Adrenal gland (tissue), 12 donors: Measurements from ENCODE around the gene PDXDC1. TPM values are rescaled to one million over a fixed set of nuclear protein-coding genes. Genes with fewer than 3 reads are reported as not detected.

Experiments
- DNase-seq, 7 donors: peaks; one replicate each; pipeline ENCODE4 v3.0.0-alpha.2; 2019 to 2020
- H3K27ac ChIP-seq, 5 donors: fragments of 200-600 bp; sonication (generic) in 4 of 5; 1 replicate in 3 of 5; 2 replicates in 2 of 5; pipeline versions ENCODE4 v1.5.1 to v1.8.0; 2016 to 2020; ENCODE audit warnings: mild to moderate bottlenecking in 1 of 5
- H3K27me3 ChIP-seq: fragments of 200-600 bp; 2 replicates; pipeline ENCODE4 v1.8.0; 2021
- H3K36me3 ChIP-seq, 2 donors: fragments of 200-600 bp; replicated peaks in 1 of 2; 1 replicate in 1 of 2; 2 replicates in 1 of 2; pipeline versions ENCODE4 v1.5.1 to v1.8.0; 2018 to 2022
- H3K4me1 ChIP-seq, 2 donors: fragments of 200-600 bp; replicated peaks in 1 of 2; 1 replicate in 1 of 2; 2 replicates in 1 of 2; pipeline versions ENCODE4 v1.5.1 to v1.8.0; 2018 to 2021
- H3K4me3 ChIP-seq, 4 donors: fragments of 200-600 bp; sonication (generic) in 3 of 4; one replicate each; pipeline ENCODE4 v1.5.1; 2016 to 2018
- H3K9me3 ChIP-seq, 3 donors: fragments of 200-600 bp; sonication (generic) in 1 of 3; replicated peaks in 1 of 3; 1 replicate in 2 of 3; 2 replicates in 1 of 3; pipeline versions ENCODE4 v1.5.1 to v1.8.0; 2016 to 2021
- POLR2A ChIP-seq, 2 donors: fragments of 450-650 bp; IDR thresholded peaks; one replicate each; pipeline ENCODE4 v1.6.1; 2017; ENCODE audit warnings: antibody characterized with exemption in 2 of 2, mild to moderate bottlenecking in 2 of 2, moderate library complexity in 1 of 2
- WGBS, 4 donors: extraction: QIAGEN DNeasy Blood & Tissue Kit in 2 of 4; methylation state at CpG; one replicate each; pipeline versions ENCODE4 v1.1.5 to v1.1.7; 2013 to 2017; 5-methylcytosine and 5-hydroxymethylcytosine counted together
- intact Hi-C, 2 donors: fragments of 100-400 bp; cut with DNase I; formaldehyde crosslinking; loops; one replicate each; pipeline versions ENCODE4 v1.14.1 to v1.15.0; 2022 to 2023
- polyA plus RNA-seq, 3 donors: library from polyadenylated mRNA; stranded (reverse); fragments of 200-250 nt in 2 of 3; fragments of 350-450 nt in 1 of 3; fragmentation: Illumina TruSeq in 1 of 3; extraction: RNeasy Lipid Tissue Mini Kit (QIAGEN cat#74804) in 1 of 3; gene quantifications; one replicate each; pipeline ENCODE4 v1.2.3, GENCODE V29; 2013 to 2014
- total RNA-seq, 9 donors: library from RNA; depleted of rRNA in 4 of 9; stranded (reverse); fragments of >200 nt in 4 of 9; fragments of 120-200 nt in 1 of 9; fragmentation: NEBNext Ultra II Directional in 1 of 9; extraction: Animal tissue kit (Norgen Biotek cat#: 25700) in 1 of 9; gene quantifications; one replicate each; pipeline versions ENCODE4 v1.1.0 to v1.2.4, GENCODE V29; 2013 to 2023
- TF ChIP-seq, protein P1 (sequence below), 6 experiments: fragments of 450-650 bp in 4 of 6; fragments of 200-600 bp in 2 of 6; sonication (generic) in 1 of 6; IDR thresholded peaks; 1 replicate in 5 of 6; 2 replicates in 1 of 6; pipeline versions ENCODE4 v1.5.1 to v1.8.0; 2016 to 2021; ENCODE audit warnings: antibody characterized with exemption in 6 of 6, mild to moderate bottlenecking in 2 of 6, moderate library complexity in 1 of 6
- donor health status: healthy with polysubstance abuse.
- donor health status: Bipolar disorder and iron deficiency.
- donor health status: DM: yes; HTN: yes; CAD: no.
- donor health status: DM: no; HTN: no; CAD: no.
- donor health status: DM: no; HTN: no; CAD: no.
- donor health status: DM: yes; HTN: yes; CAD: no.

The PDXDC1 gene
- total and polyA plus RNA-seq, 12 donors = 38.9 to 81.5 (median 68.2) TPM

GRCh38 chr16:14958323-14958600, 16.6 kb upstream of the PDXDC1 start:
- no peak for TF ChIP-seq POLR2A (IDR thresholded peaks at IDR 0.05)
- TF ChIP-seq, protein P1, sequence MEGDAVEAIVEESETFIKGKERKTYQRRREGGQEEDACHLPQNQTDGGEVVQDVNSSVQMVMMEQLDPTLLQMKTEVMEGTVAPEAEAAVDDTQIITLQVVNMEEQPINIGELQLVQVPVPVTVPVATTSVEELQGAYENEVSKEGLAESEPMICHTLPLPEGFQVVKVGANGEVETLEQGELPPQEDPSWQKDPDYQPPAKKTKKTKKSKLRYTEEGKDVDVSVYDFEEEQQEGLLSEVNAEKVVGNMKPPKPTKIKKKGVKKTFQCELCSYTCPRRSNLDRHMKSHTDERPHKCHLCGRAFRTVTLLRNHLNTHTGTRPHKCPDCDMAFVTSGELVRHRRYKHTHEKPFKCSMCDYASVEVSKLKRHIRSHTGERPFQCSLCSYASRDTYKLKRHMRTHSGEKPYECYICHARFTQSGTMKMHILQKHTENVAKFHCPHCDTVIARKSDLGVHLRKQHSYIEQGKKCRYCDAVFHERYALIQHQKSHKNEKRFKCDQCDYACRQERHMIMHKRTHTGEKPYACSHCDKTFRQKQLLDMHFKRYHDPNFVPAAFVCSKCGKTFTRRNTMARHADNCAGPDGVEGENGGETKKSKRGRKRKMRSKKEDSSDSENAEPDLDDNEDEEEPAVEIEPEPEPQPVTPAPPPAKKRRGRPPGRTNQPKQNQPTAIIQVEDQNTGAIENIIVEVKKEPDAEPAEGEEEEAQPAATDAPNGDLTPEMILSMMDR (IDR thresholded peaks at IDR 0.05) = no peak
- Histone ChIP-seq H3K4me1 (peaks cover 13 to 23% of the 10 kb centered on the region in 2 donors), H3K4me3 (no peak overlapping the region), H3K27ac (no peak overlapping the region), H3K27me3 (no peaks in the 10 kb centered on the region), H3K9me3 (no peaks in the 10 kb centered on the region), H3K36me3 (no peaks in the 10 kb centered on the region)
- DNase-seq = peak in 1 of 7 donors; percentile 49
- intact Hi-C loops = no loop called here
- 88 to 93% (median 90%) methylated on average over 4 of the region's 4 CpGs for WGBS, 4 donors

DNA sequence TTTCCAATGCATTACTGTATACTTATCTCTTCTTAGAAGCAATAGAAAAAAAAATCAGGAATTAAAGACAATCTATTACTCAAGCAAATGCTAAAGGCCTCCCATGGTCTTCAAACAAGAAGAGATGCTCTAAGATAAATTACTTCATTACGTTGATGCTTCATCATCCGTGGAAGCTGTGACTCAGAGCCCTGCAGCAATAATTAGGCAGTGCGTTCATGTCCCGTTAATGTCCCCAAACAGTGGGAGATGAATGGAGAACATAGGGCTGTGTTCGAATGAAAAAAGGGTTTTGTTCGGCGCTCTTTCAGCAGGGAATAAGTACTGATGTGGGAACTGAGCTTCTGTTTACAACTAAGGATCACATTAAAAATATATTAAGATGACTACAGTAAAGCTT, 15.9 kb upstream of the PDXDC1 start:
- TF ChIP-seq, protein P1 (IDR thresholded peaks at IDR 0.05) = no peak
- TF ChIP-seq POLR2A (IDR thresholded peaks at IDR 0.05) = no peak
- H3K27ac ChIP-seq = no peak overlapping the region

GRCh38 chr16:14961405-14962186, 13.2 kb upstream of the PDXDC1 start:
- TF ChIP-seq POLR2A (IDR thresholded peaks at IDR 0.05) = no peak
- TF ChIP-seq, protein P1 (IDR thresholded peaks at IDR 0.05) = no peak
- no peaks in the 10 kb centered on the region for H3K9me3 ChIP-seq
- DNase-seq = peak in 1 of 7 donors; percentile 50
- no peaks in the 10 kb centered on the region for H3K27me3 ChIP-seq
- intact Hi-C loops = no loop called here
- WGBS, 4 donors = 85 to 88% (median 86%) methylated on average over 11 of the region's 11 CpGs
- no peak overlapping the region for H3K4me3 ChIP-seq
- peaks cover 7% of the 10 kb centered on the region in 2 donors for H3K4me1 ChIP-seq
- H3K36me3 ChIP-seq = no peaks in the 10 kb centered on the region
- H3K27ac ChIP-seq = no peak overlapping the region

More for the DNA sequence above, 15.9 kb upstream of the PDXDC1 start:
- intact Hi-C loops = no loop called here
- peaks cover 13 to 23% of the 10 kb centered on the region in 2 donors for H3K4me1 ChIP-seq
- no peaks in the 10 kb centered on the region for H3K9me3 ChIP-seq
- H3K27me3 ChIP-seq = no peaks in the 10 kb centered on the region
- H3K4me3 ChIP-seq = no peak overlapping the region
- peak in 1 of 7 donors; percentile 64 for DNase-seq
- no peaks in the 10 kb centered on the region for H3K36me3 ChIP-seq
- 77 to 83% (median 81%) methylated on average over 7 of the region's 7 CpGs for WGBS, 4 donors

DNA sequence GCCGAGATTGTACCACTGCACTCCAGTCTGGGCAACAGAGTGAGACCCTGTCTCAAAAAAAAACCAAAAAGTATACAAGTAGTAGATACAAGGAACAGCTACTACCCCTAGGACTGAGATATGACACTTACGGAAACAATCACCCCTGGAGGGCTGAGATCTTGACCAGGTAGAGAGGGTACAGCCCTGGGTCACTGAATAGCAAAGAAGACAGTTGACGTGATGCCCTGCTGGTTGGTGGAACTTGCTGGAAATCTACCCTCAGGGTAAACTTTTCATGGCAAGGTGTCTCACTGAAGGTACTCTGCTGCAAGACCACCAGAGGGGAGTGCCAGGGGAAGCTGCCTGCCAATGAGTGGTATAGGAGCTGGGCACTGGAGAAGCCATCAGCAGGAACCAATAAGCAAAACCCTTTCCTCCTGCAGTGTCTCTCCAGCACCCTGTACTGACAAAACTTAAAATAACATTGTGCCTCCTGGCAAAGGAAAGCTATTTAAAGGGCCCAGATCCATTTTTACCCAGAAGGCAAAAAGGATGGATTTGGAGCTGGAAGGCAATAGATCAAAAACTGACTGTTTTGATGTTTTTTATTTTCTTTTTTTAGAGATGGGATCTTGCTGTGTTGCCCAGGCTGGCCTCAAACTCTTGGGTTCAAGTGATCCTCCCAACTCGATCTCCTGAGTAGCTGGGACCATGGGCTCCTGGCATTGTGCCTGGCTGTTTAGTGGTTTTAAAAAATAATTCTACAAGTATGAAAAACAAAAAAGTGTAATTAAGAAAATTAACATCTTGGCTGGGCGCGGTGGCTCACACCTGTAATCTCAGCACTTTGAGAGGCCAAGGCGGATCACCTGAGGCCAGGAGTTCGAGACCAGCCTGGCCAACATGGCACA, 11.3 kb upstream of the PDXDC1 start:
- peak in 1 of 7 donors; percentile 50 for DNase-seq
- Histone ChIP-seq H3K4me3 (no peak overlapping the region), H3K27me3 (no peaks in the 10 kb centered on the region), H3K9me3 (no peaks in the 10 kb centered on the region), H3K27ac (no peak overlapping the region), H3K36me3 (no peaks in the 10 kb centered on the region), H3K4me1 (no peaks in the 10 kb centered on the region)
- WGBS, 4 donors = 73 to 77% (median 76%) methylated on average over 8 of the region's 8 CpGs
- no peak for TF ChIP-seq POLR2A (IDR thresholded peaks at IDR 0.05)
- TF ChIP-seq, protein P1 (IDR thresholded peaks at IDR 0.05) = no peak
- intact Hi-C loops = no loop called here
